Motor neuron (in vitro differentiated cells): Measurements from ENCODE around the gene GPS1. TPM values are rescaled to one million over a fixed set of nuclear protein-coding genes. Genes with fewer than 3 reads are reported as not detected.

Experiments
- ATAC-seq, 8 experiments: fragments of 200-7000 bp; cut with Tn5 transposase; replicated peaks in 6 of 8; 2 replicates each; pipeline ENCODE4 v1.8.0; 2021; ENCODE audit warnings: mild to moderate bottlenecking in 8 of 8, moderate library complexity in 8 of 8
- H3K27ac ChIP-seq, 2 donors: fragments of 250-450 bp; sonication (Bioruptor Pico); 2 replicates each; pipeline ENCODE4 v1.9.0; 2021; ENCODE audit warnings: antibody characterized with exemption in 2 of 2, mild to moderate bottlenecking in 2 of 2, moderate library complexity in 1 of 2
- H3K4me1 ChIP-seq, 2 donors: fragments of 250-450 bp; sonication (Bioruptor Pico); replicated peaks in 1 of 2; 2 replicates each; pipeline ENCODE4 v1.6.1; 2021; ENCODE audit warnings: antibody characterized with exemption in 2 of 2, mild to moderate bottlenecking in 2 of 2, moderate library complexity in 1 of 2
- H3K4me3 ChIP-seq, 5 donors: fragments of 250-450 bp; sonication (Bioruptor Pico); 2 replicates each; pipeline ENCODE4 v1.9.0; 2021; ENCODE audit warnings: antibody characterized with exemption in 5 of 5, mild to moderate bottlenecking in 5 of 5, moderate library complexity in 4 of 5
- WGBS, 10 experiments: fragments of 450-650 bp; shearing (Covaris generic); methylation state at CpG; one replicate each; pipeline ENCODE4 v1.0.0; 2022; 5-methylcytosine and 5-hydroxymethylcytosine counted together
- in situ Hi-C, 9 experiments: fragments of 400-800 bp; cut with MboI; loops; one replicate each; pipeline ENCODE4 v1.15.0; 2021; ENCODE audit warnings: low sequenced_read_pairs in 9 of 9, low pct_unique_long_range_greater_than_20kb in 2 of 9; ENCODE audit not compliant: unreplicated experiment in 9 of 9
- total RNA-seq, 8 experiments: library from RNA; unstranded; fragments of 300-600 nt; gene quantifications; 2 replicates each; pipeline versions ENCODE4 v1.2.3 to v1.2.4, GENCODE V29; 2022

GPS1 gene
- total RNA-seq, 8 experiments from 2014 or later = 54.6 to 97.9 (median 78.2) TPM

GRCh38 chr17:82083533-82084359, 32.0 kb downstream of the GPS1 start:
- WGBS, 10 experiments = 91 to 95% methylated on average over 4 of the region's 55 CpGs; no CpG with 5 or more reads in 8 of the 10 experiments
- Histone ChIP-seq H3K27ac (no peak overlapping the region), H3K4me3 (no peak overlapping the region), H3K4me1 (no peaks in the 10 kb centered on the region)
- ATAC-seq = no peak
- in situ Hi-C loops = no loop called here

DNA sequence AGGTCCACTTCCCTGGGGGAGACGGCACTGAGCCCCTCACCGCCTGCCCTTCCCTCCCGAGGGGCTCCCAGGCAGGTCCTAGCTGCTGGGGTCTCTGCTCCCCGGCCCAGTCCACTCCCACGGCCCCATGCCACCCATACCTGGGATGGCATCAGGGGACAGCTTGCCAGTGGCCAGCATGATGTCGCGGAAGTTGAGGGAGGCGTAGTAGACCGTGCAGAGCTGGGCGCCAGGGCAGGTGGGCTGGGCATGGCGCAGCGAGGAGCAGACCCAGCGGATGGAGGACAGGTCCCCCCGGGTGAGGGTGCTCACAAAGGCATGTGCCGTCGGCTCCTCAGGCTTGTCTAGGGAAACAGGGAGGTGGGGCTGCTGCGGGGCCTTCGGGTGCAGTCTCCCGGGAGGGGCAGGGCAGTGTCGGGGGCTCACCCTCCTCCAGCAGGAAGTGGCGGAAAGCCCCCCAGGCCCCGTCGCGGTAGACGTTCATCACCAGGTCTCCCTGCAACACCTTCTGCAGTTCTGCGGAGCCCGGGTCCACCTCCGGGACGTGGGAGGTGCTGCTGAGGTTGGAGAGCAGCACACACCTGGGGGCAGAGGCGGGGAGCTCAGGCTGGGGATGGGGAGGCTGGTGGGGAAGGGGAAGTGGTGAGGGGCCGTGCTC, 32.8 kb downstream of the GPS1 start:
- in situ Hi-C loops = no loop called here
- ATAC-seq = no peak

GRCh38 chr17:82085031-82085861, 33.5 kb downstream of the GPS1 start:
- no peak overlapping the region for H3K27ac ChIP-seq
- in situ Hi-C loops = no loop called here
- 88% methylated on average over 5 of the region's 49 CpGs; no CpG with 5 or more reads in 9 of the 10 experiments for WGBS, 10 experiments

More for the DNA sequence above, 32.8 kb downstream of the GPS1 start:
- no peak overlapping the region for H3K4me3 ChIP-seq
- H3K4me1 ChIP-seq = no peaks in the 10 kb centered on the region
- 92% methylated on average over 3 of the region's 31 CpGs; no CpG with 5 or more reads in 9 of the 10 experiments for WGBS, 10 experiments
- H3K27ac ChIP-seq = no peak overlapping the region

DNA sequence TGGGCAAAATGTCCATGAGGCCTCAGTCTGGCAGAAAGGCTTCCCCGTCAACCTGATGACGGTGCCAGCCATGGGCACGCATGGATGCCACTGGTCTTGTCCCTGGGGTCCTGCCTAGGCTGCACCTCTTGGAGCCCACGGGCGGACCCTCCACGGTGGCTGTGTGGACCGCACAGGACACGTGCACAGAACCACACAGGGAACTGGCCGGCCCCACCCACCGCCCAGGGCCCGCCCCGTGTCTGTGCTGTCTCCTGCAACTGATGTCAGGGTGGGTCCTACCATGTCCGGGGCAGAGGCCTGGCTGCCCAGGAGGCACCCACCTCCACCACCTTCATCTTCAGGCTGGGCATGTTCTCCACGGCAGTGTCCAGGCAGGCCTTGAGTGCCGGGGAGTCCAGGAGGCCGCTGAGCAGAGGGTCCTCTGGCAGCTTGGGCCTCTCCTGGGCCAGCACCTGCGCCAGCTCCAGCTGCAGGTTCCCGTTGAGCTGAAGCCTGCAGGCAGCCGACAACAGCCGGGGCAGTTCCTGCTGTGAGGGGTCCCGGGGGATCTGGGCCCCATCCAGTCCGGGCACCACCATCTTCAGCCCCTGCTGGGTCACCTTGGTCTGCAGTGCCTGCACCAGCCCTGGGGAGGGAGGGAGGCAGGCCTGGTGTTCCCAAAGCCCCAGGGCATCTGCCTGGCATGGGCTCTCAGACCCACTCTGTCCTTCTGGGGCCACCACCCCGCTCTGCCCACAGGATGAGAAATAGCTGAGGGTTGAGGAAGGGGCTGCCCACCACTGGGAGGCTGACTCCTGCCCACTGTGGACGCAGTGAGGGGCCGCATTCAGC, 34.5 kb downstream of the GPS1 start:
- Histone ChIP-seq H3K4me3 (no peak overlapping the region), H3K27ac (no peak overlapping the region), H3K4me1 (no peaks in the 10 kb centered on the region)
- in situ Hi-C loops = no loop called here
- peak in 2 of 8 experiments; percentile 1 for ATAC-seq
- WGBS, 10 experiments = 87% methylated on average over 6 of the region's 25 CpGs; no CpG with 5 or more reads in 9 of the 10 experiments

More at GRCh38 chr17:82085031-82085861, 33.5 kb downstream of the GPS1 start:
- Histone ChIP-seq H3K4me3 (no peak overlapping the region), H3K4me1 (no peaks in the 10 kb centered on the region)
- ATAC-seq = peak in 3 of 8 experiments; percentile 0 to 2 (median 2)

DNA sequence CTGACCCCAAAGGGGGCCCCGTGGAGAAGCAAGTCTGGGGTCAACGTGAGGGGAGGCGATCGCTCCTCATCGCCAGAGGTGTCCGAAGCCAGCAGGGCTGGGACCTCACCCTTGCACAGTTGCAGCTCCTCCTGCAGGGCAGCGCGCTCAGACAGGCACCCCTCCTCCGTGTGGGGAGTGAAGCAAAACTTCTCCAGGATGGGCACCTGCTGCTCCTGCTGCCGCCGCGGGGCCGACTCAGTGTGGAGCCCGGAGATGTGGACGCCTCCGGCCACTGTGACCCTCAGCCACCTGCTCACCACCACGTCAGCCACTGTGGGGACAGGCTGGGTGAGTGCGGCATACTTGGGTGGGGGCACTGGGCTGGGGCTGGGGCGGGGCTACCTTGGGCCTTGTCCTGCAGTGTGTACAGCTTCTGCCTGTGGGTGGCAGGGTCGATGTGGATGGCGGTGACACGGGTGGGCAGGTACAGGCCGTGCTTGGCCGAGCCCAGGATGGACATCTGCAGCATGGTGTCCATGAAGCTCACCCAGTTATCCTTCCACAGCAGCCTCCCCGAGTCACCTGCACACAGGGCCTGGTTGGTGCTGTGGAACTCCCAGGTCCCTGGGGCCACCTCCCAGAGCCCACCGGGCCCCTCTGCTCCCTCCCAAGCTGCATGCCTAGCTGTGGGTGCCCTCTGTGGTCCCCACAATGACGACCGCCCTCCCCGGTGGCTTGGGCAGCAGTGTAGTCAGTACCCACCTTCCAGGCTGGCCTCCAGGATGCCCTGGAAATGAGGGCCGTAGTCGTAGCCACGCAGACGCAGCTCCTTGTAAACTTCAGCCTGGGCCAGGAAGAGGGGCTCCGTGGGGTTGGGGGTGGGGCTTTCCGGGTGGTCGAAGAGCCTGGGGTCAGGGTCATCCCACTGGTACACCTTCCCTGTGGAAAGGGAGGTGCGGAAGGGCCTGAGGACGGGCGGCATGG, 35.5 kb downstream of the GPS1 start:
- no CpG with 5 or more reads among the region's 39 CpGs for WGBS, 10 experiments
- no peak for ATAC-seq
- H3K4me1 ChIP-seq = no peaks in the 10 kb centered on the region
- no peak overlapping the region for H3K27ac ChIP-seq
- no peak overlapping the region for H3K4me3 ChIP-seq
- in situ Hi-C loops = no loop called here

DNA sequence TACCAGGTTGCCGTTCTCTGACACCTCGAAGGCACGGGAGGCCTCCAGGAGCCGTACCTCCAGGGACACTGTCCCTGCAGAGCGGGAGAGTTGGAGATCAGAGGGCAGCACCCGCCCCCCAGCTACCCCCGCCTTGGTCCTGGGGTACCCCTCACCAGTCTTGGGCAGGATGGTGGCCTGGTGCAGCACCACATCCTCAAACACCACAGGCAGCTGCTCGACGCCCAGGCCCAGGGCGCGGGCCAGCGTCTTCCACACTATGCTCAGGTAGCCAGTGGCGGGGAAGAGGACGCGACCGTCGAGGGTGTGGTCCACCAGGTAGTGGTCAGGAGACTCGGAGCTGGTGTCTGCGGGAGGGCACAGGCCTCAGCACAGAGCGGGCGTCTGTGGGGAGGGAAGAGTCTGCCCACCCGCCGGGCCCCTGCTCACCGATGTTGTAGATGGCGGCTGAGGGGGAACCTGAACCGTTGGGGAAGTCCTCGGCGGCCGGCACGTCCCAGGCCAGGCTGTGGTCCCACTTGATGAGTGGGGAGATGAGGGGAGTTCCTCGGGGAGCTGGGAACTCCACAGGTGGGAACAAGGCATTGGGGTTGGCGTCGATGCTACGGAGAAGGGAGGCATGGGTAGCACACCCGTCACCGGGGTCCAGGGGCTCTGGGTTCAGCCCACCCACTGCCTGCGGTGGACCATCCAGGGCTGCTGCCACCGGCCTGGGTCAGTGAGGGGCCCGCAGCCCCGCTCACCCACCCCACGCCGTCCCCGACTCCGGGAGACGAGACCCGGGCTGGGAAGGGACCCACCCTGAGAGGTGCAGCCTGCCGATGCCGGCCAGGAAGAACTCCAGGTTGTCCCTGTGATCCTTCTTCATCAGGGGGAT, 36.5 kb downstream of the GPS1 start:
- H3K4me3 ChIP-seq = no peak overlapping the region
- 97 to 100% methylated on average over 2 to 6 of the region's 48 CpGs; no CpG with 5 or more reads in 8 of the 10 experiments for WGBS, 10 experiments
- no peak overlapping the region for H3K27ac ChIP-seq
- in situ Hi-C loops = no loop called here
- H3K4me1 ChIP-seq = no peaks in the 10 kb centered on the region
- ATAC-seq = no peak

- WGBS, 10 experiments = 93 to 100% methylated on average over 2 to 8 of the region's 47 CpGs; no CpG with 5 or more reads in 8 of the 10 experiments
- Histone ChIP-seq H3K4me3 (no peak overlapping the region), H3K4me1 (no peaks in the 10 kb centered on the region), H3K27ac (no peak overlapping the region)
- ATAC-seq = no peak
- in situ Hi-C loops = no loop called here
These were observed 37.4 kb downstream of the GPS1 start for GRCh38 chr17:82088838-82089722.

DNA sequence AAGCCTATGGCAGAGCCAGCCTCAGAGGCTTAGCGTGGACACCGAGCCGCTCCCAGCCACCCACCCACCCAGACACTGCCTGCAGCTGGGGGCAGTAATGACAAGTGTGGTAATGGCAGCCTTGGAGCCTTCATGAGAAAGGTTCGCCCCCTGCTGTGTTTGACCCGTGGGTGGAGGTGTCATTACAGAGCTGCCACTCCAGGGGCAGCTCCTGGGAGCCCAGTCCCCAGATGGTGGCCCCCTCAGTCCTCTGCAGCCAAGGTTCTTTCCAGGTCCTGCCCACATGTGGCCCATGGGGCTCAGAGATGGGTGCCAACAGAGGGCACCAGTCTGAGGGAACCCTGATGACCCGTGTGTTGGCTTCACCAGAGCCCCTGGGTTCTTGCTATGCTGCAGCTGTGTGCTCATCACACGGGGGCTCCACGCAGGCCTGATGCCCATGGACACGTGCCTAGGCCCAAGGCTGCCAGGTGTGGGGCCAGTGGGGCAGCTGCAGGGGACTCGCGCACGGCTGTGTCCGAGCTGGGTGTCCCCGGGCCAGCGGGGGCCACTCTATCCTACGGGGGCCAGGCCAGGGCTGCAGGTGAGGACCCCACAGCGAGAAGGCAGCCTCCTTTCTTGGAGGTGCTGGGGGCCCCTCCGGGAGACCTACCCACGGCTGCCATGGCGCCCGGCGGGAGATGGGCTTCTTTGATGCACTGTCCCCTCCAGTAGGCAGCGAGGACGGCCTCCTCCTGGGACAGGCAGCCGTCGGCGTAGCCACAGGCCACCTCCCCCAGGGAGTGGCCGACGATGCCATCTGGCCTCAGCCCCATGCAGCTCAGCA, 38.2 kb downstream of the GPS1 start:
- WGBS, 10 experiments = 20 to 100% (median 89%) methylated on average over 1 to 7 of the region's 29 CpGs; no CpG with 5 or more reads in 5 of the 10 experiments
- no peak for ATAC-seq

DNA sequence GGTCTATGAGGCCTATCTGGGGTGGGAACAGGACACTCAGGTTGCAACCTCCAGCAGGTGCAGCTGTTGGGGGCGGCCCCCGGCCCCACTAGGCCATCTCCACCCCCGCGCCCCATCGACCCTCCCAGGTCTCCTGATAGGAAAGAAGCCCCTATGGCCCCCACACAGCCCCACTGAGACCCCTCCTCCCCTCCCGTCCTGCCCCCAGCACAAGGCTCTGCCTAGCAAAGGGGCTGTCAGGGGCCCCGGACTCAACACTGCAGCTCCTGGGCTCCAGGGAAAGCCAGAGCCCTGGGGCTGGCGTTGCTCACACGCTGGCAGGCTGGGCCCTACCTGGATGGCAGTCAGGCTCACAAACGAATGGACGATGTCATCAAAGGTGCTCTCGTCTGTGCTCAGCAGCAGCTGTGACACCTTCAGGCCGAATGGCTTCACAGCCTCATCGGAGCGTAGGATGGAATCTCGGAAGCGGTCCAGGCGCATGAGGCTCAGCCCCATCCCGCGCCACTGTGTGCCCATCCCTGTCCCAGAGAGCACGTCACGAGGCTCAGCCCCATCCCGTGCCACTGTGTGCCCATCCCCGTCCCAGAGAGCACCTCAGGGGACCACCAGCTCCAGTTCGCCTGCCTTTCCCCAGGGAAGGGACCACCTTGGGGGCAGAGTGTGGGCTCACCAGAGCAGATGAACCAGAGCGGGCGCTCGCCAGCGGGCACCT, 39.0 kb downstream of the GPS1 start:
- Histone ChIP-seq H3K4me3 (no peak overlapping the region), H3K4me1 (peaks cover under 1 to 3% of the 10 kb centered on the region in 2 donors), H3K27ac (no peak overlapping the region)
- no peak for ATAC-seq
- 100% methylated on average over 2 of the region's 29 CpGs; no CpG with 5 or more reads in 9 of the 10 experiments for WGBS, 10 experiments
- in situ Hi-C loops = no loop called here

More for the DNA sequence above, 38.2 kb downstream of the GPS1 start:
- Histone ChIP-seq H3K4me3 (no peak overlapping the region), H3K27ac (no peak overlapping the region), H3K4me1 (no peaks in the 10 kb centered on the region)
- in situ Hi-C loops = no loop called here
